Measurements from ENCODE around the gene MICOS13.

Gene MICOS13

DNA sequence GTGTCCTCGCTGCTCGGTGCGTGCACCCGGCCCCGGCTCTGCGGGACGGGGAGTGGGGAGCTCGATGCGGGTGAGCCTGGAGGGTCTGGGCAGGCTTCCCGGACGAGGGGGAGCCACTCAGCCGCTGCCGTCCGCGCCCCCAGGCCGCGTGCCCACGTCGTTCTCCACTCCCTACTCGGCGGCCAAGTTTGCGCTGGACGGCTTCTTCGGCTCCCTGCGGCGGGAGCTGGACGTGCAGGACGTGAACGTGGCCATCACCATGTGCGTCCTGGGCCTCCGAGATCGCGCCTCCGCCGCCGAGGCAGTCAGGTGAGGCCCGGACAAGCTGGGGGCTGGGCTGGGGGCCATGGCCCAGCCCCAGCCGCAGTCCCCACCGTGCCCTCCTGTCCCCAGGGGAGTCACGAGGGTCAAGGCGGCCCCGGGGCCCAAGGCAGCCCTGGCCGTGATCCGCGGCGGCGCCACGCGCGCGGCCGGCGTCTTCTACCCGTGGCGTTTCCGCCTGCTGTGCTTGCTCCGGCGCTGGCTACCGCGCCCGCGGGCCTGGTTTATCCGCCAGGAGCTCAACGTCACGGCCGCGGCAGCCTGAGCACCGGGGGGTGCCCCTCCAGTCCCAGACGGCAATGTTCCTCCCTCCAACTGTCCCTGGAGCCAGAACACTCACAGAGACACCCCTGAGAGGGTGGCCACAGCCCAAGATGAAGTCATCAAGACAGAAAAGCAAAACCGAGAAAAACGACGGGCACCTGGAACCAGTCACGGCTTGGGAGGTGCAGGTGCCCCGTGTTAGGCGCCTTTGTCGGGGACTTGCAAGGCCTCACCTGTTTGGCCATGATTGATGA lies 7.3 kb upstream of the MICOS13 start:
- no peak for ATAC-seq

DNA sequence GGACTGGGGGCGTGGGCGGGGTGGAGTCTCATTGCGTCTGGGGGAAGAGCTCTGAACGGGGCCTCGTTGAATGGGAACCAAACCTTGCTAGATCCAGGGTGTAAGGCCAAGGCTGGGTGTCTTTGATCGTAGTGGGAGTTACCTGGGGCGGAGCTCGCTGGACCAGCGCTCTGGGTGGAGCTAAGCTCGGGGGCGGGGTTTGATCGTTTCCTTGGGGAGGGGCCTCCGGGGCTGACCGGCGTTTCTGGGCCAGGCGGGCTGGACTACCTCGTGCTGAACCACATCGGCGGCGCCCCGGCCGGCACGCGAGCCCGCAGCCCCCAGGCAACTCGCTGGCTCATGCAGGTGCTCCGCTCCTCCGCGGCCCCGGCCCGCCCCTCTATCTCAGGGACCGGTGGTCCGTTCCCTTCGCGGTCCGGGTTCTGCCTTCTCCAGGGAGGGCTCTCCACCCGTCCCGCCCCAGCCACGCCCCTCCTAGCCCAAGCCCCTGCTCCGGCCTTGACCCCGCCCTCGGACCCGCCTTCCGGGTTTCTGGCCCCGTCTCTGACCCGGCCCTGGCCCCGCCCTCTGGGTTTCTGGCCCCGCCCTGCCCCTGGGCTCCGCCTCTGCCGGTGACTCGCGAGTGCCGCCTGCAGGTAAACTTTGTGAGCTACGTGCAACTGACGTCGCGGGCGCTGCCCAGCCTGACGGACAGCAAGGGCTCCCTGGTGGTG lies 6.5 kb upstream of the MICOS13 start:
- ATAC-seq: peak; percentile 63 to 65

DNA sequence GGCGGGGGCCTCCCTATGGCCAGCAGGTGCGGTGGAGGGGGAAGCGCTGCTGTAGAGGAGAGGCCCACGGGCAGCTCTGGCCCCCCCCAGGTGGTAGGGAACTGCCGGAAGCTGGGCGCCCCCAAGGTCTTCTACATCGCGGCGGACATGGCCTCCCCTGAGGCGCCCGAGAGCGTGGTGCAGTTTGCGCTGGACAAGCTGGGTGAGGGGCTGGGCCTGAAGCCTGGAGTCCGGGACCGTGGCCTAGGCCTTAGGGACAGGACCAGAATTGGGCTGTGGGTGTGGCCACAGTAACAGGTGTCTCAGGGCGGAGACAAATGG lies 6.0 kb upstream of the MICOS13 start:
- ATAC-seq: no peak

DNA sequence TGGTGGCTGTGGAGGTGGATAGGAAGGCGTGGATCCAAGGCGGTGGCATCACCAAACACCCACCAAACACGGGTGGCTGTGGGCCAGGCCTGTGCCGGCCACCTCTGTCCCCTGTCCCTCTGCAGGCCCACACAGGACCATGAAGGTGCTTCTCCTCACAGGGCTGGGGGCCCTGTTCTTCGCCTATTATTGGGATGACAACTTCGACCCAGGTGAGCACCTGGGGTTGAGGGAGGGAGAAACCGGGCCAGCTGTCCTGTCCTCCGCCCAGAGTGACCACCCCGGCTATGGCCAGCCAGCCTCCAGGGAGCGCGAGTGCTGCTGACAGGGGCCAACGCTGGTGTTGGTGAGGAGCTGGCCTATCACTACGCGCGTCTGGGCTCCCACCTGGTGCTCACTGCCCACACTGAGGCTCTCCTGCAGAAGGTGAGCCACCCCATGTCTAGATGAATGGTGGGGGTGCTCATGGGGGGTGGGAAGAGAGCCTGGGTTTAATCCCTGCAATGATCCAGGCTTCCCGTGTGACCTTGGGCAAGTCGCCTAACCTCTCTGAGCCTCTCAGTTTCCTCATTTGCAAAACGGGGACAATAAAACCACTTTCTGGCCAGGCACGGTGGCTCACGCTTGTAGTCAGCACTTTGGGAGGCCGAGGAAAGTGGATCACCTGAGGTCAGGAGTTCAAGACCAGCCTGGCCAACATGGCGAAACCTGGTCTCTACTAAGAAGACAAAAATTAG lies 4.5 kb upstream of the MICOS13 start:
- ATAC-seq: no peak

DNA sequence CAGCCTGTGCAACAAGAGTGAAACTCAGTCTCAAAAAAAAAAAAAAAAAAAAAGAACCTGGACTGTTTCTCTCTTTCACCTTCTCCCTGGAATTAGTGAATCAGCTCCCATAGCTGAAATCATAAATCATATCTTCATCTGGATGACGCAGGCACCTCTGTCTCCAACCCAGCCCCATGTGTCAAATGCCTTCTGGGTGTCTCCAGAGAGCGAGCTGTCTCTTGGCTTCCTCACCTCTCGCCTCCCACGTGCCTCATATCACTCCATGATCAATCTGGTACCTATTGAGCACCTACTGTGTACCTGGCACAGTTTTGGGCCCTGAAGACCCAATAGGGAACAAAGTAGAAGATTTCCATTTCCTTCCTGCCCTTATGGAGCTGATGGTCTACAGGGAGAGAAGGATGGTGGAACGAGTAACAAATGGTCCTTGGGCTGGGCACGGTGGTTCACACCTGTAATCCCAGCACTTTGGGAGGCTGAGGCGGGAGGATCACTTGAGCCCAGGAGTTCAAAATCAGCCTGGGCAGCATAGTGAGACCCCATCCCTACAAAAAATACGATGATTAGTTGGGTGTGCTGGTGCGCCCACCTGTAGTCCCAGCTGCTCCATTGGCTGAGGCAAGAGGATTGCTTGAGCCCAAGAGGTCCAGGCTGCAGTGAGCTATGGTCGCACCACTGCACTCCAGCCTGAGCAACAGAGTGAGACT lies 3.0 kb upstream of the MICOS13 start:
- ATAC-seq: no peak

DNA sequence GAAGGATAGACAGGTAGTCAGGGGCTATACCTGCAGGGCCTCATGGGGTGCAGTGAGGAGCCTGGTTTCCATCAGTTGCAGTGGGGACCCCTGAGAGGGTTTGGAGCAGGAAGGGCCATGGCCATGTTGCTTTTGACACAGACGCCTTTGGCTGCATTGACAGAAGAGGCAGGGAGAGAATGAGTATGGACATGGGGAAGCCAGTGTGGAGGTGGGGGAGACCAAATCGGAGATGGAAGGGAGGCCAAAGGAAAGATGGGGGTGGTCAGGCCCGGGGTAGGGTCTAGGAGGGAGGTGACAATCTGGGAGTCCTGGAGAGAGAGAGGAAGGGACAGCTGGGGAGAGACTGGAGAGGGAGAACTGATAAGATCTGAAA lies 1.8 kb upstream of the MICOS13 start:
- ATAC-seq: no peak

DNA sequence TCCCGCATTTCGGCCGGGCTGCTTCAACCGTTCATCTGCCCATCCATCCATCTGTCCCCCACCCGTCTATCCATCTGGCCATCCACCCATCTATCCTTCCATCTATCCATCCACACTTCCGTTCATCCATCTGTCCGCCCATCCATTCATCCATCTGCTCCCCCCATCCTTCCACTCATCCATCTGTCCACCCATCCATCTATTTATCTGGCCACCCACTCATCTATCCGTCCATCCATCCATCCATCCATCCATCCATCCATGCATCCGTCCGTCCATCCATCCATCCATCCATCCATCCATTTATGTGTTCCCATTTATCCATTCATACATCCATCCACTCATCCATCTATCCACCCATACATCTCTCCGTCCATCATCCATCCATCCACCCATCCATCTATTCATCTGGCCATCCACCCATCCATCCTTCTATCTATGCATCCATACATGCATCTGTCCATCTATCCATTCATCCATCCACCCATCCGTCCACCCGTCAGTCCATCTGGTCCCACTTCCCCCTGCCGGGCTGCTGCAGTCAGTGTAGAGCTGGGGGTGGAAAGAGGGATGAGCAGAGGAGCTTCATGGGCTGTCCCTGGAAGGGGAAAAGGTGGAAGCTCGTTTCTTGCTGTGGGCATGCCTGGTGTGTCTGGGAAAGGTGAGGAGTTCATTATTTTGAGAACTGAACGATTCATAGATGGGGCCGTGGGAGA lies 1.2 kb upstream of the MICOS13 start:
- ATAC-seq: no peak

DNA sequence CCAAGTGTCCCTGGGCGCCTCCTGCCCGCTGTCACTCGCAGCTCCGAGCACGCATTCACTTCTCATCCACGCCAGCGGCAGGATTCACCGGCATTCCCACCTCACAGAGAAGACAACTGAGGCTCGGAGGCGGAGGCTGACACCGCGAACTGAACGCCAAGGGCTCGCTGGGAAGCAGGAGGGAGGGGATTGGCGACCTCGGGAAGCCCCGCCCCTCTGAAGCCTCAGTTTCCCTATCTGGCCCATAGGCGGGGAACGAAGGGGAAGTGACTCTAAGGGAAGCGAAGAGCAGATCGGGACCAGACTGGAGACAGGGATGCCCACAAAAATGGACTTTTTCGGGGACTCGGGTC lies 256 bp downstream of the MICOS13 start:
- no peak for ATAC-seq

DNA sequence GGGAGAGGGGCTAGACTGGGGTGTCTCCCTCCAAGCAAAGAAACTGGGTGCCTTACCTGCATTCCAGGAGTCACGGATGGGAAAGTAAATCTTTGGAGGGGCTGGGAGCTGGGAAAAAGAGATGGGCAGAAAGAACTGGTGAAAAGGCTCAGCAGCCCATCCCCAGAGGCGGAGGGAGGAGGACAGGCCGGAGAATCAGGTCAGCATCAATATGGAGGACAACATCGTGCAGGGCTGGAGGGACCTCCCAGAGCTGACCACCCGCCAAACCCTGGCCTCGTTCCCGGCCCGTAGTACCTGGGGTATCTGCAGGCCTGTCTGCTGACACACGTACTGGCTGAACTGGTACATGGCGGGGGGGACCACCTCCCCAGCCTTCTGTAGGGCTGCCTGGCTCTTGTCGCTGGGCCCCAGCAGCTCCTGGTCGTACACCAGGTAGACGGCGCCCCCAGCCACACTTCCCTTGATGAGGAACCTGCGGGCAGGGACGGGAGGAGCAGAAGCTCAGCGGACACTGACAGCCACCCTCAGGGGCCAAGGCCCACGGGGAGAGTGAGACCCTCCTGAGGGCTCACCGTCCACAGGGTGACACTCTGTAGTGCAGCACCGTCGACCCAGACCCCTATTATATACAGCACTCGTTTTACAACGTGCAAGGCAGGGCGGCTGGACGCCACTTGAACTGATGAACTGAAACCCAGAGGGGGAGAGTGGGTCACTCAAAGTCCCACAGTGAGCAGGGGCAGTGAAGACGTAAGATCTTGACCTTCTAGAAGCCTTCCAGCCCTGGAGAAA lies 830 bp downstream of the MICOS13 start:
- ATAC-seq: no peak

DNA sequence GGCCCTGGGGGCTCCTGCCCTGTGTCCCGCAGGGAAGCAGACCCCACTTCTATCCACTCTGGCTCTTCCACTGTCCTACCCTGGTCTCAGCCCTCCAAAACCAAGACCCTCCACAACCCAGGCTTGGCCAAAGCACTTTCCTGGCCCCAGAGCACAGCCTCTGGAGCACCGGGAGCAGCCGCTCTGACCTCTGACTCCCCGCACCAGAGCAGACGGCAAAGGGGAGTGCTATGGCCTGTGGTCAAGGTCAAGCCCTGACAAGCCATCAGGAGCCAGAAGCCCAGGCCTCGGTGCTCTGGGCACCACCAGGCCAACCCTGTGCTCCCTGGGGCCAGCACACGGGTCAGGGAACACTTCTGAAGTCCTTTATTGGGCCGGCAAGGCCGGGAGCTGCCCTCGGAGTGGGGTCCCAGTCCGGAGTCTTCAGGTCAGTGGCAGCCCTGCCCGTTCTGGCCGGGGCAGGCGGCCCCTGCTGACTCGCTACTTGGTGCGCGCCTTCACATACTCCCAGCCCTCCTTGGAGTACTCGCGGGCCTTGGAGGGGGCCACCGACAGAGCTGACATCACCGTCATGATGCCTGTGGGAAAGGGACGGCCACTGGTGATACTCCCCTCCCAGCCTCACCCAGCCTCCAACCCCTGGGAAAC lies 2.1 kb downstream of the MICOS13 start:
- no peak for ATAC-seq

DNA sequence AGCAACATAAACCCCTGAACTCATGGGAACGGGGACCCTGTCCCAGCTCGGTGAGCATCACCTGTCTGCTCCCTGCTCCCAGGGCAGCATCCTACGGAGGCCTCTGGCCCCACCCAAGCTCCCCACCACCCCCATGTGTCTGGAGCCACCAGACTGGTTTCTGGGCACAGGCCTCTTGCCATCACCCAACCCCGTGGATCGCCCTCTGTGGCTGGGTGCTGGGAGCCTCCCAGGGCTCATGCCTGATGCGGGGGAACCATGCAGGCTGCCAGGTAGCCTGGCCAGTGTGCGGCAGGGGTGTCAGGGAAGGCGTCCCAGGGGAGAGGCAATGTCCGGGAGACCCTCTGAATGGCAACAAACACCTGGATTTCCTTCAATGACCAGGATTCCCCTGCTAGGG lies 2.7 kb downstream of the MICOS13 start:
- ATAC-seq: no peak

DNA sequence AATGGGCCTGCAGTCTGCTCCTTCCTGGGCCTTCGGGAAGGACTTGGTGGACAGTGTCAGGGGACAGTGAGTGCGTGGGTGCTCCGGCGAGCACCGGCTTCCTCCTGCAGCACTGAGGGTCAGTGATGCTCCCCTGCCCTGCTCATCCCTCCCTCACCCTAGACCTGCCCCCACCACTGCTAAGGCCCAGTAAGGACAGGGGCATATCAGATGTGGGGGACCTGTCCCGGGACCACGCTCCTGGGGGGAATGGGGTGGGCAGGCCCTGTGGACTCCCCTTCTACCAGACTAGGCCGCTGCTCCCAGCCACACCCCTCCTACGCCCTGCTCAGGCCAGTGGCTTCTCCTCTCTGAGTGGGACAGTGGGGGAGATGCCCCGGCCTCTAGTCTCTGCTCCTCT lies 3.2 kb downstream of the MICOS13 start:
- ATAC-seq: no peak

DNA sequence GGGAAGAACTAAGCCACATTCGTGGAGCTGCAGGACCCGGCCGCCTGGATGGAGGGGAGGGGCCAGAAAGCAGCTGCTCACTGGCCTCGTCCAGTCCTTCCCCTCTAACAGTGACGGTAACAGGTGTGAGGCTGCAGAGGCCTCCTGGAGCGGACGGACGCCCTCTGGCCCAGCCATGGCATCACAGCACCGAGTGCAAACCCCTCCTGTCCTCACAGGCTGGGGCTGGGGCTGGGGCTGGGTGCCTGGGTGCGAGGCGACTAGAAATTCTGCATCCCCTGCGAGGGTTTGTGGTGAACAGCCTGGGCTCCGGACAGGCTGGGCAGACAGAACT lies 3.6 kb downstream of the MICOS13 start:
- no peak for ATAC-seq

DNA sequence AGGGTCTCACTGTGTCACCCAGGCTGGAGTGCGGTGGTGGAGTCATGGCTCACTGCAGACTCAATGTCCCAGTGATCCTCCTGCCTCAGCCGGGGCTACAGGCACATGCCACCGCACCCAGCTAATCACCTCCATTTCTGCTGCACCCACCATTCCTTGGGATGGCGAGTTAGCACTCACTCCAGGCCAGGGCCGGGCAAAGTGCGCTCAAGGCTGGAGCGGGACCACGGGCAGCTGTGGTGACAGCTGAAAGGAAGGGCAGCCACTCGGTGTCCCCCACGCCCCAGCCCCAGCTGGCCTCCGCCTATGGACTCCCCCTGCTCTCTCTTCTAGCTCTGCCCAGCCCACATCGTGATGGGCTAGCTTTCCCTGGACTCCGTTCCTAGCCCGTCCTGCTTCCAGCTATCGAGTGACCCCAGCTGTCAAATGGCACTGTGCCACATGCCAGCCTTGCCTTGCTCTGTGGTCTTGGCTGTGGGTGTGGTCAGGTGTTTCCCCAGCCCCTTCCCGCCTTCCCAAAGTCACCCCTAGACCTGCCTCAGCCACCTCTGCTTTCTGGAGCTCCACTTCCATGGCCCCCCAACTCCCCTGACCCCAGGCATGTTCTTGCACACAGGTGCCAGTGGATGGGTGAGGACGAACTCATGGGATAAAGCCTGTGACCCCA lies 4.1 kb downstream of the MICOS13 start:
- no peak for ATAC-seq

DNA sequence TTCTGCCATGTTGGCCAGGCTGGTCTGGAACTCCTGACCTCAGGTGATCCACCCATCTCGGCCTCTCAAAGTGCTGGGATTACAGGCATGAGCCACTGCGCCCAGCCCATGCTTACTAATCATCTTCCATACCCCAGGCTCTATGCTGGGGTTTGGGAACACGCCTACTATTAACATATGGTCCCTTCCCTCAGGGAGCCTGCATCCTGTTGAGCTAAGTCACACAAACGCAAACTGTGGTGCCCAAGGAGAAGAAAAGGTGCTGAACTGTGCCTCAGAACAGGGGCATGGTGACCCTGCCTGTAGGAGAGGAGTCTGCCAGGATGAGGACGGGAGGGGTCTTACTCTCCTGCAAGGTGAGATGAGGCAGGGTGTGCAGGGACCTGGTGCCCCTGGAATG lies 5.6 kb downstream of the MICOS13 start:
- no peak for ATAC-seq

DNA sequence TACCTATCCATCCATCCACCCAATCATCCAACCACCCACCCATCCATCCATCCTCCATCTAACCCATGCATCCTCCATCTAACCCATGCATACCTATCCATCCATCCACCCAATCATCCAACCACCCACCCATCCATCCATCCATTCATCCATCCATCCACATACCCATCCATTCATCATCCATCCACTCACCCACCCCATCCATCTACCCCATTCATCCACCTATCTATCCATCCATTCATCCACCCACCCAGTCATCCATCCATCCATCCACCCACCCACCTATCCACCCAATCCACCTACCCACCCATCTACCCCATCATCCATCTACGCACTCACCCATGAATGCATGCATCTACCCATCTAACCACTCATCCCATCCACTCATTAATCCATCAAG lies 6.6 kb downstream of the MICOS13 start:
- ATAC-seq: no peak

DNA sequence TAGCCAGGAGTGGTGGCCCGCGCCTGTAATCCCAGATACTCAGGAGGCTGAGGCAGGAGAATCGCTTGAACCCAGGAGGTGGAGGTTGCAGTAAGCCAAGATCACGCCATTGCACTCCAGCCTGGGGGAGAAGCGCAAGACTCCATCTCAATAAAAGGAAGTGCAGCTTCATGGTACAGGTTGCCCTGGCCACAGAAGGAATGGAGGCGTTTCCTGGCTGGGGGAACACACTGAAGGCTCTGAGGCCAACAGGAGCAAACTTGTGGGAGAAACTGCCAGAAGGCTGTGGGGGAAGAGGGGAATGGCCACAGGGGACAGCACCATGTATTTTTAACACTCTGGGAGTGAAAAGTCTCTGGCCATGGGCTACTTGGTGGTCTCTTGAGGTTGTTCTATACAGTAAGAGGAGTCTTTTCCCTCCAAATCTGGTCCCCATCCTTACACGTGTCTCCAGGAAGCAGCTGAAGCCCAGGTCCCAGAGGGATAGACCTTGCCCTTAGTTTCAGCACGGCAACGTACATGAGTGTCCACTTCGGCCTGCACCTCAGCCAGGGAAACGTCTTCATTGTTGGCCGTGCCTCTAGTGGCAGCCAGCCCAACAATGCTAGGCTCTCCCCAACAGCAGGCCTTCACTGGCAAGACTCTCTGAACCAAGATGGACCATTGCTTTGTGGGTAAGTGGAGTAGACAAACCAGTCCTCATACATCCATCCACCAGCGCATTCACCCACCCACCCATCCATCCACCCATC lies 7.4 kb downstream of the MICOS13 start:
- ATAC-seq: no peak

DNA sequence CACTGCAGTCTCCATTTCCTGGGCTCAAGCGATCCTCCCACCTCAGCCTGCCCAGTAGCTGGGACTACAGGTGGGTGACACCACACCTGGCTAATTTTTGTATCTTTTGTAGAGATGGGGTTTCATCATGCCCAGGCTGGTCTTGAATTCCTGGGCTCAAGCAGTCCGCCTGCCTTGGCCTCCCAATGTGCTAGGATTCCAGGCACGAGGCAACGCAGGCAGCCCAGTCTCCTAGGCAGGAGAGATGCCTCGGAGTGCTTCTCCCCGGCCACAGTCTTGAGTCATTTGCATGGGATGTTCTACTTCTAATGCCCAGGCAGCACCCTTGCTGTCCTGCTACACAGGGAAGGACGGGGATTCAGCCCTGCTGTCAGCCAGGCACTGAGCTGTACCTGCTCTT lies 8.7 kb downstream of the MICOS13 start:
- no peak for ATAC-seq

DNA sequence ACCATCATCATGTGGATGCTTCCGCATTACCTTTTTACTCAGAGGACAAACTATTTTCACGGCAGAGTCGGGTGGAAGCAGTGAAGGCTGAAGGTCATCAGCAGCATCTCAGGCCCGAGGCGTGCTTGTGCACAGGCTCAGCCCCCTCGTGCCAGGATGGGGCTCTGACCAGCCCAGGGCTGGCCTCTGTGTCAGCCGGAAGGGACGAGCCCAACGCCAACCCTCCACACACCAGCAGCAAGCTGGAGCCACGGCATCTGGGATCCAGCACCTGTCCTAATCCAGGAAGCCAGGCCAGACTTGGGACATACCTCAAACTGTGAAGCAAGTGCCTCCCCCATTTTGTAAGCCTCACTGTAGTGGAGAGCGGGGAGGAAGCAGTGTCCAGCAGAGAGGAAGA lies 11.1 kb downstream of the MICOS13 start:
- ATAC-seq: no peak

DNA sequence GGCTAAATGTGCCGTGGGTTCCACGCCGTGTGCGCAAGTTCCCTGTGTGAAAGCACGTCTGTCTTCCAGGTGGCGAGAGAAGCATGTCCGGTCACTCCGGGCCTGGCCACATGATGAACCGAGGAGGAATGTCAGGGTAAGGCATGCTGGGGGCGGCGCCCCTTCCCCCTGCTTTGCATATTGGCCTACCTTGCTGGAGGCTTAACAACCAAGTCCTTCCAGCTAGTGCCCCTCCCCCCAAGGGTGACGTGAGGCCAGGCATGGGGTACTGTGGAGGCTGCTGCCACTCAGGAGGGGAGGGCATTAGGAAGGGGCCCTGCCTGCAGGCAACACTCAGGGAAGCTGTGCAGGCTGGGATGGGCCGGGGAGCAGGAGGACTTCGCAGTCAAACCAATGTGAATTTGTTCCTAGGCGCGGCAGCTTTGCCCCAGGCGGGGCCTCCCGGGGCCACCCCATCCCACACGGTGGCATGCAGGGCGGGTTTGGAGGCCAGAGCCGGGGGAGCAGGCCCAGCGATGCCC lies 12.5 kb downstream of the MICOS13 start:
- ATAC-seq: no peak
